Mesothelial cell of epicardium (in vitro differentiated cells): ENCODE data around the gene SOD1. TPM values are rescaled to one million over a fixed set of nuclear protein-coding genes. Genes with fewer than 3 reads are reported as not detected.

ENCODE experiments used
- DNase-seq, 2 experiments: peaks; one replicate each; pipeline ENCODE4 v3.0.0; 2021; ENCODE audit warnings: low spot score in 2 of 2; ENCODE audit not compliant: unreplicated experiment in 2 of 2
- H3K27ac Mint-ChIP-seq: 2 replicates; pipeline ENCODE4 v1.8.0; 2021; ENCODE audit warnings: mixed read lengths
- H3K27me3 Mint-ChIP-seq: 2 replicates; pipeline ENCODE4 v1.8.0; 2021; ENCODE audit warnings: low read depth, mixed read lengths
- H3K36me3 Mint-ChIP-seq: 2 replicates; pipeline ENCODE4 v1.8.0; 2021; ENCODE audit warnings: mixed read lengths
- H3K4me1 Mint-ChIP-seq: 2 replicates; pipeline ENCODE4 v1.8.0; 2021; ENCODE audit warnings: mixed read lengths
- H3K4me3 Mint-ChIP-seq: 2 replicates; pipeline ENCODE4 v1.8.0; 2021; ENCODE audit warnings: mild to moderate bottlenecking, moderate library complexity, mixed read lengths
- H3K9me3 Mint-ChIP-seq: 2 replicates; pipeline ENCODE4 v1.8.0; 2021; ENCODE audit warnings: mixed read lengths
- total RNA-seq: library from RNA; stranded (reverse); gene quantifications from 3 replicates; pipeline ENCODE4 v1.2.1, GENCODE V29; 2021
- TF ChIP-seq, protein P1 (sequence below): fragments of 200-600 bp; sonication (generic); IDR thresholded peaks from one replicate; pipeline ENCODE4 v1.5.0; 2021; ENCODE audit warnings: antibody characterized with exemption; ENCODE audit not compliant: unreplicated experiment

SOD1 gene
- total RNA-seq, 1 donor from 2014 or later = 154 TPM

DNA sequence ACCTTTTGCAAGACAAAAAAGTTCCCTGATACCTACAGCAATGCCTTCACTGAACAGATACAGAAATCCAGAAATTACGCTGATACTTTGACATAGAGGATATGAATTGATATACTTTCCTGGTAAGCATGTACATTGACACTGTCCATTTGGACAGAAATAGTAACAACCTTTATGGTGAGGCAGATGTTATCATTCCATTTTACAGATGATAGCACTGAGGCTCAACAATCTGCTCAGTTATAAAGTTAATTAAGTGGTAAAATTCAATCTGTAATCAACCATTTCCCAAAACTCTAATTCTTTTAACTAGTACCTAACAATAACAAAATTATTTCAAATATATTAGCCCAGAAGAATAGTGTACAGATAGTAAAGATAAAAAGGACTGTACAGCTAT is 51.8 kb downstream of the SOD1 start:
- peaks cover 29% of the 10 kb centered on the region for H3K4me1 Mint-ChIP-seq
- no peaks in the 10 kb centered on the region for H3K9me3 Mint-ChIP-seq
- no peak overlapping the region for H3K27ac Mint-ChIP-seq
- H3K27me3 Mint-ChIP-seq = no peaks in the 10 kb centered on the region
- no peak overlapping the region for H3K4me3 Mint-ChIP-seq
- H3K36me3 Mint-ChIP-seq = no peaks in the 10 kb centered on the region
- DNase-seq = no peak
- TF ChIP-seq, protein P1, sequence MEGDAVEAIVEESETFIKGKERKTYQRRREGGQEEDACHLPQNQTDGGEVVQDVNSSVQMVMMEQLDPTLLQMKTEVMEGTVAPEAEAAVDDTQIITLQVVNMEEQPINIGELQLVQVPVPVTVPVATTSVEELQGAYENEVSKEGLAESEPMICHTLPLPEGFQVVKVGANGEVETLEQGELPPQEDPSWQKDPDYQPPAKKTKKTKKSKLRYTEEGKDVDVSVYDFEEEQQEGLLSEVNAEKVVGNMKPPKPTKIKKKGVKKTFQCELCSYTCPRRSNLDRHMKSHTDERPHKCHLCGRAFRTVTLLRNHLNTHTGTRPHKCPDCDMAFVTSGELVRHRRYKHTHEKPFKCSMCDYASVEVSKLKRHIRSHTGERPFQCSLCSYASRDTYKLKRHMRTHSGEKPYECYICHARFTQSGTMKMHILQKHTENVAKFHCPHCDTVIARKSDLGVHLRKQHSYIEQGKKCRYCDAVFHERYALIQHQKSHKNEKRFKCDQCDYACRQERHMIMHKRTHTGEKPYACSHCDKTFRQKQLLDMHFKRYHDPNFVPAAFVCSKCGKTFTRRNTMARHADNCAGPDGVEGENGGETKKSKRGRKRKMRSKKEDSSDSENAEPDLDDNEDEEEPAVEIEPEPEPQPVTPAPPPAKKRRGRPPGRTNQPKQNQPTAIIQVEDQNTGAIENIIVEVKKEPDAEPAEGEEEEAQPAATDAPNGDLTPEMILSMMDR = no peak

DNA sequence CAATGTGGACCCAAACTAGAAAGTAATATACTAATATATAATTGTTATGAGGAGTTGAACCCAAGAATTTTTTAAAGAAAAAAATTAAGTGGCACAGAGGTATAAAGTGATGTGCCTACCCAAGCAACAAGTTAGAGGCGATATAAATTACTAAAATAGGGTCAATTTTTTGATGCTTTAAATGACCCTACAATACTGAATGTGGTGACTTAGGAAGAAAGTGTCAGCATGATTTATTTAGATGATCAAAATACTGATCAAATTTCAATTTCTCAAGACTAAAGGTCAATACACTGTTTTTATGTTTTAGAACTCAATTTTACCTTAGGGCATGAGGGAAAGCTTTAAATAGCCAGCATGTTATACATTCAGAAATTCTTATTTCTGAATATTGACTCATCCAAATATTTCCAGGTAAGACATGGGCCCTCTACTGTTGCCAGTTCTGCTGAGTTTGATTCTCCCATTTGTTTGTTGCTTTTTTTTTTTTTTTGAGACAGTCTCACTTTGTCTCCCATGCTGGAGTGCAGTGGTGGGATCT is 52.3 kb downstream of the SOD1 start:
- peaks cover 32% of the 10 kb centered on the region for H3K4me1 Mint-ChIP-seq
- TF ChIP-seq, protein P1 = no peak
- no peaks in the 10 kb centered on the region for H3K36me3 Mint-ChIP-seq
- no peak overlapping the region for H3K4me3 Mint-ChIP-seq
- no peak for DNase-seq
- no peak overlapping the region for H3K27ac Mint-ChIP-seq
- no peaks in the 10 kb centered on the region for H3K9me3 Mint-ChIP-seq
- no peaks in the 10 kb centered on the region for H3K27me3 Mint-ChIP-seq

DNA sequence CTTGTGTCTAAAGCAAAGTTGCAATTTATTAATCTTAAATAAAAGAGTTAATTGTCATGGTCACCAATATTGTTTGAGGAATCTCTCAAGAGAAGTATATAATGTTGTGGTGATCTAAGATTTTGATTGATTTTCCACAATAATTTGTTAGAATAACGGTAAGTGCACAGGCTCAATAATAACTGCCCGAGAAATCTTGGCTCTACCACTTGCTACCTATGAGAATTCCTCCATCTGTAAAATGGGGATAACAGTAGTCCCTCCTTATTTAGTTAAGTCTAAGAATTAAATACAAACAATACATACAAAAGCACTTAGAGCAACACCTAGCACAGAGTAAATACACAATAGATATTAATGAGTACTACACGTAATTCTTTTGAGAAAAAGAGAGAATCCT is 53.6 kb downstream of the SOD1 start:
- Mint-ChIP-seq H3K4me3 (no peak overlapping the region), H3K36me3 (no peaks in the 10 kb centered on the region), H3K27me3 (no peaks in the 10 kb centered on the region), H3K9me3 (no peaks in the 10 kb centered on the region), H3K4me1 (peaks cover 32% of the 10 kb centered on the region), H3K27ac (no peak overlapping the region)
- TF ChIP-seq, protein P1 = no peak
- DNase-seq = no peak

DNA sequence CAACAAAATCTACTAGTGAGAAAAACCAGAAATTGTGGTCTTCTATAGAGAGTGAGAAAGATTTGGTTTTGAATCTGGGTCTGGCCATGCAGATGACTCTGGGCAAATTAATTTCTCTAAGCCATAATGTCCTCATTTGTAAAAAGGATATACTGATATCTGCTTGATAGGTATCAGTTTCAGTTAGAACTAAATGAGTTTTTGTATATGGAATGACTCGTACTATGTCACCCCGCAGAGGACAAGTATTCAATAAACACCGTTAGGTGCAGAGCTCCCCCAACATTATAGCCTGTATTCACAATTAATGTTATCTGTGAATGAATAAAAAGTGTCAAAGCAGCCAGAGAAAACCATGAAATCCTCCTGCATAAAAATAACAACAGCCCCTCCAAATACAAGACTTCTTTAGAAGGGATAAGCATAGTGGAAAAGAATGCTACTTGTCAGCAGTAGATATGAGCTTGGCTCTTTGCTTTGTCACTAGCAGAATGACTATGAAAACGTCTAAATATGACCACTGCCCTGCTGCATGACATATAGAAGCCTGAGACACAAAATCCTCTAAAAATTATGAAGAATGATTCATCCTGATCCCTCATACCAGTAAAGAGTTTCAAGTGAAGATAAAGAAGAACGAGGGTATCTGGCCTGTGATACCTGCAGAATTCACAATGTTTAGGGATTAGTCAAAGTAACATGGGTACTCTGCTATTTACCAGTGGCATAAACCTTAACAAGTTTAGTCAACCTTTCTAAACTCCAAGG is 54.7 kb downstream of the SOD1 start:
- no peaks in the 10 kb centered on the region for H3K36me3 Mint-ChIP-seq
- H3K4me3 Mint-ChIP-seq = no peak overlapping the region
- TF ChIP-seq, protein P1 = no peak
- no peak for DNase-seq
- no peaks in the 10 kb centered on the region for H3K9me3 Mint-ChIP-seq
- H3K4me1 Mint-ChIP-seq = peaks cover 25% of the 10 kb centered on the region
- H3K27ac Mint-ChIP-seq = no peak overlapping the region
- H3K27me3 Mint-ChIP-seq = no peaks in the 10 kb centered on the region

DNA sequence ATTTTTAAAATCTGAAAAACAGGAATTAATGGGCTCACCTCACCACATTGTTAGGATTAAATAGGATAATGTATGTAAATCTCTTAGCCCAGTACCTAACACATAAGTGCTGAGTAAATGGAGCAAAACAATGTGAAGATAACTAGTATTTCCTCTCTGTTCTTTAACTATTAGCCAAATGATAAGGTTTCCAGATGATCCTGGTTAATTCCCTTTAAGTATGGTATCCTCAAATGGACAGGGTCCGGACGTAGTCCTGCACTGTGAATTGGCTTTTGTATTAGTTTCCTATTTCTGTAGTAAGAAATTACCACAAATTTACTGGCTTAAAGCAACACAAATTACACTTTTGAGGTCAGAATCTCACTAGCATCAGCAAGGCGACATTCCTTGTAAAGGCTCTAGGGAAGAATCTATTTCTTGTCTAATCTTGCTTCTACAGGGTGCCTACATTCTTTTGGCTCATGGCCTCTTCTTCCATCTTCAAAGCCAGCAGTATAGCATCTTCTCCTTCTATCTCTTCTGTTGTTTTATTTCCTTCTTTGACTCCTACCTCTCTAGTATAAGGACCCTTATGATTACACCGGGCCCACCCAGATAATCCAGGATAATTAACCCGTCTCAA is 55.4 kb downstream of the SOD1 start:
- TF ChIP-seq, protein P1 = no peak
- Mint-ChIP-seq H3K36me3 (peaks cover 2% of the 10 kb centered on the region), H3K4me1 (peaks cover 21% of the 10 kb centered on the region), H3K27me3 (no peaks in the 10 kb centered on the region), H3K4me3 (no peak overlapping the region), H3K27ac (no peak overlapping the region), H3K9me3 (peaks cover 2% of the 10 kb centered on the region)
- no peak for DNase-seq
